Neuronal stem cell (in vitro differentiated cells): ENCODE data around the gene MAD1L1.
A peak's percentile ranks its signal among the peaks of the same experiment; 100 is the strongest.

Experiments used
- DNase-seq: peaks from one replicate; pipeline ENCODE4 v3.0.0-alpha.2; 2013; ENCODE audit warnings: low spot score
- H2AFZ ChIP-seq: one replicate; pipeline ENCODE4 v1.6.1; 2013; ENCODE audit warnings: mild to moderate bottlenecking, low read length, inconsistent platforms
- H2AK5ac ChIP-seq: 2 replicates; pipeline ENCODE4 v1.6.1; 2013; ENCODE audit warnings: low read depth, mild to moderate bottlenecking, inconsistent platforms, low read length, moderate library complexity, mixed read lengths
- H2BK120ac ChIP-seq: 2 replicates; pipeline ENCODE4 v1.6.1; 2013; ENCODE audit warnings: low read depth, mild to moderate bottlenecking, inconsistent platforms, low read length, moderate library complexity, mixed read lengths
- H2BK12ac ChIP-seq: one replicate; pipeline ENCODE4 v1.6.1; 2013; ENCODE audit warnings: low read length, inconsistent platforms
- H2BK15ac ChIP-seq: 2 replicates; pipeline ENCODE4 v1.6.1; 2013; ENCODE audit warnings: mild to moderate bottlenecking, low read length, inconsistent platforms, mixed read lengths
- H2BK5ac ChIP-seq: one replicate; pipeline ENCODE4 v1.6.1; 2013; ENCODE audit warnings: inconsistent platforms, mild to moderate bottlenecking, low read length, moderate library complexity
- H3K14ac ChIP-seq: one replicate; pipeline ENCODE4 v1.6.1; 2013; ENCODE audit warnings: low read length, inconsistent platforms
- H3K18ac ChIP-seq: 2 replicates; pipeline ENCODE4 v1.6.1; 2013; ENCODE audit warnings: low read length, inconsistent platforms
- H3K23ac ChIP-seq: 2 replicates; pipeline ENCODE4 v1.6.1; 2013; ENCODE audit warnings: low read depth, mild to moderate bottlenecking, mixed read lengths, low read length, inconsistent platforms; ENCODE audit not compliant: poor library complexity
- H3K27ac ChIP-seq: replicated peaks from 3 replicates; pipeline ENCODE4 v1.5.1; 2013; ENCODE audit warnings: low read length, inconsistent platforms
- H3K27me3 ChIP-seq, 3 experiments: 2 replicates each; pipeline ENCODE4 v1.6.1; 2013; ENCODE audit warnings: low read length in 3 of 3, mild to moderate bottlenecking in 2 of 3, inconsistent platforms in 1 of 3, low read depth in 1 of 3, mixed read lengths in 1 of 3, moderate library complexity in 1 of 3; ENCODE audit not compliant: control insufficient read depth in 3 of 3, insufficient read depth in 3 of 3
- H3K36me3 ChIP-seq, 2 donors: replicated peaks in 1 of 2; 2 replicates each; pipeline ENCODE4 v1.6.1; 2013; ENCODE audit warnings: low read length in 2 of 2; ENCODE audit not compliant: control insufficient read depth in 2 of 2, insufficient read depth in 2 of 2
- H3K4ac ChIP-seq: 2 replicates; pipeline ENCODE4 v1.6.1; 2013; ENCODE audit warnings: inconsistent platforms, mild to moderate bottlenecking, low read length, moderate library complexity
- H3K4me1 ChIP-seq, 2 donors: 1 replicate in 1 of 2; 2 replicates in 1 of 2; pipeline ENCODE4 v1.6.1; 2013; ENCODE audit warnings: low read length in 2 of 2, low read depth in 1 of 2; ENCODE audit not compliant: control insufficient read depth in 2 of 2, insufficient read depth in 1 of 2
- H3K4me2 ChIP-seq: one replicate; pipeline ENCODE4 v1.6.1; 2013; ENCODE audit warnings: mild to moderate bottlenecking, low read length, inconsistent platforms; ENCODE audit not compliant: insufficient read depth, poor library complexity, severe bottlenecking
- H3K4me3 ChIP-seq, 2 donors: 2 replicates each; pipeline ENCODE4 v1.5.1; 2013; ENCODE audit warnings: low read length in 2 of 2, mild to moderate bottlenecking in 2 of 2, inconsistent platforms in 1 of 2, moderate library complexity in 1 of 2
- H3K79me1 ChIP-seq: one replicate; pipeline ENCODE4 v1.6.1; 2013; ENCODE audit warnings: low read depth, mild to moderate bottlenecking, inconsistent platforms, low read length, moderate library complexity
- H3K9ac ChIP-seq: one replicate; pipeline ENCODE4 v1.6.1; 2013; ENCODE audit warnings: mild to moderate bottlenecking, low read depth, low read length, inconsistent platforms; ENCODE audit not compliant: poor library complexity
- H3K9me3 ChIP-seq, 2 donors: replicated peaks in 1 of 2; 2 replicates each; pipeline versions ENCODE3 to v1.6.1; 2013; ENCODE audit warnings: low read length in 2 of 2, mild to moderate bottlenecking in 2 of 2, inconsistent platforms in 1 of 2, low read depth in 1 of 2, mixed read lengths in 1 of 2, moderate library complexity in 1 of 2; ENCODE audit not compliant: control insufficient read depth in 2 of 2, insufficient read depth in 1 of 2
- H4K8ac ChIP-seq: one replicate; pipeline ENCODE4 v1.6.1; 2013; ENCODE audit warnings: low read depth, mild to moderate bottlenecking, inconsistent platforms, low read length, moderate library complexity
- H4K91ac ChIP-seq: one replicate; pipeline ENCODE4 v1.6.1; 2013; ENCODE audit warnings: low read length, low read depth, mild to moderate bottlenecking, inconsistent platforms; ENCODE audit not compliant: poor library complexity
- WGBS, 2 donors: extraction: QIAGEN DNeasy Blood & Tissue Kit; methylation state at CpG; one replicate each; pipeline ENCODE4 v1.1.7; 2013; ENCODE audit warnings: missing lambda C conversion rate in 2 of 2, mixed read lengths in 1 of 2; ENCODE audit not compliant: insufficient read length in 2 of 2, insufficient replicate concordance in 1 of 2; ENCODE audit errors: extremely low coverage in 2 of 2; 5-methylcytosine and 5-hydroxymethylcytosine counted together

The MAD1L1 gene

GRCh38 chr7:1814089-1814811 is 418.5 kb downstream of the MAD1L1 start:
- Histone ChIP-seq H3K27me3 (no peaks in the 10 kb centered on the region), H3K4ac (no peak overlapping the region), H3K23ac (peak overlapping the region; percentile 43), H2BK5ac (no peak overlapping the region), H3K79me1 (peaks cover 4% of the 10 kb centered on the region), H3K4me2 (no peak overlapping the region), H3K18ac (no peak overlapping the region), H3K4me3 (no peak overlapping the region), H4K91ac (no peak overlapping the region), H3K9ac (no peak overlapping the region), H3K9me3 (no peaks in the 10 kb centered on the region), H2BK12ac (no peak overlapping the region), H4K8ac (peak overlapping the region; percentile 19), H3K14ac (peak overlapping the region; percentile 56), H2BK120ac (peak overlapping the region; percentile 72), H3K36me3 (peaks cover 0 to 4% of the 10 kb centered on the region in 2 donors), H2AFZ (no peak overlapping the region), H2BK15ac (no peak overlapping the region), H3K4me1 (peaks cover 5 to 12% of the 10 kb centered on the region in 2 donors), H2AK5ac (no peak overlapping the region), H3K27ac (no peak overlapping the region)
- no peak for DNase-seq
- no CpG with 5 or more reads among the region's 22 CpGs for WGBS, 2 donors

DNA sequence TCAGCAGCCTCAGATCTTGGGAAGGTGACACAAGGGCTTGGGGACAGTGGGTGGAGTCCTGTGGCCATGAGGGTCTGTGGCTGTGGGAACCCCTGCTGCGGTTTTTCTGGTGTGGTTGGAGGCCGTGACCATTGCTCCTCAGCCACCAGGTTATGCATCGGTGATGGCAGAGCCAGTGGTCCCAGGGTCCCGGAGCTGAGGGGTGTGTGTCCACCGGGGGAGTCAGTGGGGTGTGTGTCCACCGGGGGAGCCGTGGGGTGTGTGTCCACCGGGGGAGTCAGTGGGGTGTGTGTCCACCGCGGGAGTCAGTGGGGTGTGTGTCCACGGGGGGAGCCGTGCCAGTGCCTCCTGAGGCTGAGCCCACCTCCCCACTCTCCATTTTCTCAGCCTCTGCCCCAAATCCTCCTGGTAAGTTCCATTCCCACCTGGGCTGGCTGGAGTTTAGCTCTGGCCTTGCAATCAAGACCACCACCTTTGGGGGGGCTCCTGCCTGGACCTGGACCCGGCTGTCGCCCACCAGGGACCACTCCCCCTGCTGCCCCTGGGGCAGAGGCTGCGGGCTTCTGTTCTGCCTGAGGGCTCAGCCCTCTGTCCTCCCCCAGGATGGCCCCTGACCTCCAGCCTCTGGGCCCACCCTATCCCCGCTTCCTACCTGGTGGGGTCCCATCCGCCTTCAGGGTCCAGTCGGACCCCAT is 419.2 kb downstream of the MAD1L1 start:
- Histone ChIP-seq H3K4me1 (peaks cover 5 to 11% of the 10 kb centered on the region in 2 donors), H2BK5ac (no peak overlapping the region), H3K4me3 (no peak overlapping the region), H3K27me3 (no peaks in the 10 kb centered on the region), H2AK5ac (peak overlapping the region; percentile 63), H3K9ac (no peak overlapping the region), H2BK120ac (peak overlapping the region; percentile 72), H2BK15ac (peak overlapping the region; percentile 96), H3K36me3 (peaks cover 0 to 4% of the 10 kb centered on the region in 2 donors), H2BK12ac (no peak overlapping the region), H3K9me3 (no peaks in the 10 kb centered on the region), H2AFZ (no peak overlapping the region), H3K18ac (peak overlapping the region; percentile 64), H3K14ac (peak overlapping the region; percentile 71), H4K8ac (no peak overlapping the region), H3K23ac (peak overlapping the region; percentile 65), H3K4ac (no peak overlapping the region), H3K27ac (no peak overlapping the region), H4K91ac (no peak overlapping the region), H3K4me2 (no peak overlapping the region), H3K79me1 (peaks cover 4% of the 10 kb centered on the region)
- no peak for DNase-seq
- no CpG with 5 or more reads among the region's 18 CpGs for WGBS, 2 donors

DNA sequence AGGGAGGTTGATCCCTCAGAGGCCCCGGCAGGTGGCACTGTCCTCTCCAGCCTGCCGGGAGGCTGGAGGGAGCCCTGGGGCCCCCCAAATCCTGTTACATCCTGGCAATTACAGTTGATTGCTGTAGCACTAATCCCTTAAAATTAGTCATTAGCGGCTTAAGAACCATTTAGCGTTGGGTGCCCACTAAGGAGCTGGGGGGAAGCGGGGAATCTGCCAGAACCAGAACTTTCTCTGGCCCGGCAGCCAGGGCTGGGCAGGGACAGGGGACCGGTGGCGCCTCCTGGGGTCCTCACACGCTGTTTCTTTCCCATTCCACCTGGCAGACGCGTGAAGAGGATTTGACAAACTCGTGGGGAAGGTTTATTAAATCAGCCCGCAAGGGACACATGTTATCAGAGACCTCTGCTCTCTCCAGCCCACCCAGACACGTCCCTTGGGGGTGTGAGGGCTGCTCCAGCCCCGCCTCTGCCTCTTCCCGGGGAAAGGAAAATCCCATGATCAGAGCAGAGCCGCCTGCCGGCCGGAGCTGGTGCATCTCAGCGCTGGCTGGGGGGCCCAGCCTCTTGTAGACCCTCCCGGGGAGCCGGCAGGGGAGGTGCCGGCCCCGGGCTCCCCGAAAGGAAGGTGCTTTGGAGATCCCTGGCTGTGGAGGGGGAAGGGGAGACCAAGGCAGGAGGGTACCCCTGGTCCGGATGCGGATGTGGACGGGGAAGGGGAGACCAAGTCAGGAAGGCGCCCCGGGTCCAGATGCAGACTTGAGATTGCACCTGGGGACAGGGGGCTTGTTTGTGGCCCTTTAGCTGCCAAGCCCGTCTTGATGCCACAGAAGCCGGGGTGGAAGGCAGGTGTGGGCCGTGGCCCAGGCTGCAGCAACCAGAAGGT is 420.0 kb downstream of the MAD1L1 start:
- Histone ChIP-seq H2BK15ac (peak overlapping the region; percentile 96), H3K27ac (no peak overlapping the region), H3K9ac (no peak overlapping the region), H3K79me1 (peaks cover 4% of the 10 kb centered on the region), H4K8ac (no peak overlapping the region), H3K9me3 (peaks cover 0 to 3% of the 10 kb centered on the region in 2 donors), H3K18ac (peak overlapping the region; percentile 64), H3K4me3 (no peak overlapping the region), H3K27me3 (no peaks in the 10 kb centered on the region), H3K36me3 (peaks cover 0 to 4% of the 10 kb centered on the region in 2 donors), H2AK5ac (peak overlapping the region; percentile 63), H3K23ac (peak overlapping the region; percentile 65), H4K91ac (no peak overlapping the region), H2BK12ac (no peak overlapping the region), H3K4me1 (peaks cover 4% of the 10 kb centered on the region in 2 donors), H2AFZ (no peak overlapping the region), H3K4me2 (no peak overlapping the region), H3K4ac (peak overlapping the region; percentile 53), H3K14ac (peak overlapping the region; percentile 71), H2BK120ac (no peak overlapping the region), H2BK5ac (no peak overlapping the region)
- DNase-seq: peak; percentile 21
- WGBS, 2 donors: no CpG with 5 or more reads among the region's 33 CpGs
